Glutamatergic neuron (in vitro differentiated cells): ENCODE results near the gene NIM1K. TPM values are rescaled to one million over a fixed set of nuclear protein-coding genes. Genes with fewer than 3 reads are reported as not detected.
"Not testable (repeated sequence)": the region's sequence is repeated elsewhere in the genome, so short reads cannot be mapped to it uniquely, and the experiment has no call there.

Experiments used
- DNase-seq: peaks from one replicate; pipeline ENCODE4 v3.0.0; 2022
- H3K27ac Mint-ChIP-seq: one replicate; pipeline ENCODE4 v1.8.0; 2020; ENCODE audit warnings: mild to moderate bottlenecking, mixed read lengths, inconsistent platforms; ENCODE audit not compliant: unreplicated experiment
- H3K27me3 Mint-ChIP-seq: one replicate; pipeline ENCODE4 v1.8.0; 2020; ENCODE audit warnings: mild to moderate bottlenecking, moderate library complexity, mixed read lengths, inconsistent platforms; ENCODE audit not compliant: unreplicated experiment
- H3K36me3 Mint-ChIP-seq: one replicate; pipeline ENCODE4 v1.8.0; 2020; ENCODE audit warnings: mild to moderate bottlenecking, mixed read lengths, inconsistent platforms; ENCODE audit not compliant: unreplicated experiment
- H3K4me1 Mint-ChIP-seq: one replicate; pipeline ENCODE4 v1.8.0; 2020; ENCODE audit warnings: mild to moderate bottlenecking, low read depth, mixed read lengths, inconsistent platforms; ENCODE audit not compliant: unreplicated experiment
- H3K4me3 Mint-ChIP-seq: one replicate; pipeline ENCODE4 v1.8.0; 2020; ENCODE audit warnings: mild to moderate bottlenecking, mixed read lengths, inconsistent platforms; ENCODE audit not compliant: unreplicated experiment
- H3K9me3 Mint-ChIP-seq: one replicate; pipeline ENCODE4 v1.8.0; 2020; ENCODE audit warnings: mild to moderate bottlenecking, moderate library complexity, mixed read lengths, inconsistent platforms; ENCODE audit not compliant: unreplicated experiment
- total RNA-seq: library from RNA; stranded (reverse); fragmentation: NEBNext Ultra II Directional; extraction: Animal tissue kit (Norgen Biotek cat#: 25700); gene quantifications from one replicate; pipeline ENCODE4 v1.2.1, GENCODE V29; 2021; ENCODE audit not compliant: unreplicated experiment
- TF ChIP-seq, protein P1 (sequence below): fragments of 200-600 bp; sonication (generic); IDR thresholded peaks from one replicate; pipeline ENCODE4 v1.5.0; 2021; ENCODE audit not compliant: partially characterized antibody, unreplicated experiment

Gene NIM1K
- total RNA-seq, 1 donor from 2014 or later = 10.5 TPM

DNA sequence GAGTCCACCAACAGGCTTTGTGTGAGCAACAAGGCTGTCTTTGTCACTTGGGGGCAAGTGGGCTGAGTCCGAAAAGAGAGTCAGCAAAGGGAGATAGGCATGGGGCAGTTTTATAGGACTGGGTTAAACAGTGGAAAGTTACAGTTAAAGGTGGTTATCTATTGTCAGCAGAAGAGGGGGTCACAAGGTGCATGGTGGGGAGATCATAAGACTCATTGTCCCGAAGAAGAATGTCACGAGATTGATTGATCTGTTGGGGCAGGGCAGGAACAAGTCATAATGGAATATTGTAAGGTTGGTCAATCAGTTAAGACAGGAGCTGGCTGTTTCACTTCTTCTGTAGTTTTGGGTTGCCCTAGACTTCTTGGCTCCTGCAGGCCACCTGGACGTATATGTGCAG lies 128.8 kb downstream of the NIM1K start:
- H3K9me3 Mint-ChIP-seq = peaks cover 4% of the 10 kb centered on the region
- H3K27me3 Mint-ChIP-seq = peaks cover 2% of the 10 kb centered on the region
- H3K4me1 Mint-ChIP-seq = peaks cover 8% of the 10 kb centered on the region
- H3K4me3 Mint-ChIP-seq = no peak overlapping the region
- TF ChIP-seq, protein P1, sequence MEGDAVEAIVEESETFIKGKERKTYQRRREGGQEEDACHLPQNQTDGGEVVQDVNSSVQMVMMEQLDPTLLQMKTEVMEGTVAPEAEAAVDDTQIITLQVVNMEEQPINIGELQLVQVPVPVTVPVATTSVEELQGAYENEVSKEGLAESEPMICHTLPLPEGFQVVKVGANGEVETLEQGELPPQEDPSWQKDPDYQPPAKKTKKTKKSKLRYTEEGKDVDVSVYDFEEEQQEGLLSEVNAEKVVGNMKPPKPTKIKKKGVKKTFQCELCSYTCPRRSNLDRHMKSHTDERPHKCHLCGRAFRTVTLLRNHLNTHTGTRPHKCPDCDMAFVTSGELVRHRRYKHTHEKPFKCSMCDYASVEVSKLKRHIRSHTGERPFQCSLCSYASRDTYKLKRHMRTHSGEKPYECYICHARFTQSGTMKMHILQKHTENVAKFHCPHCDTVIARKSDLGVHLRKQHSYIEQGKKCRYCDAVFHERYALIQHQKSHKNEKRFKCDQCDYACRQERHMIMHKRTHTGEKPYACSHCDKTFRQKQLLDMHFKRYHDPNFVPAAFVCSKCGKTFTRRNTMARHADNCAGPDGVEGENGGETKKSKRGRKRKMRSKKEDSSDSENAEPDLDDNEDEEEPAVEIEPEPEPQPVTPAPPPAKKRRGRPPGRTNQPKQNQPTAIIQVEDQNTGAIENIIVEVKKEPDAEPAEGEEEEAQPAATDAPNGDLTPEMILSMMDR = no peak
- no peaks in the 10 kb centered on the region for H3K36me3 Mint-ChIP-seq
- no peak overlapping the region for H3K27ac Mint-ChIP-seq
- no peak for DNase-seq

GRCh38 chr5:43323488-43323887 lies 131.5 kb downstream of the NIM1K start:
- DNase-seq, H3K27ac Mint-ChIP-seq, H3K4me3 Mint-ChIP-seq, H3K27me3 Mint-ChIP-seq, H3K4me1 Mint-ChIP-seq, H3K9me3 Mint-ChIP-seq, H3K36me3 Mint-ChIP-seq: not testable (repeated sequence)

GRCh38 chr5:43325624-43326023 lies 133.6 kb downstream of the NIM1K start:
- H3K36me3 Mint-ChIP-seq, H3K9me3 Mint-ChIP-seq, H3K27ac Mint-ChIP-seq, H3K27me3 Mint-ChIP-seq, H3K4me1 Mint-ChIP-seq, H3K4me3 Mint-ChIP-seq, DNase-seq: not testable (repeated sequence)

Other genes starting within 250 kb of the NIM1K start
- gene ANXA2R, start 151.9 kb upstream of the NIM1K start, total RNA-seq = 1.6 TPM
- gene ZNF131, start 71.3 kb upstream of the NIM1K start, total RNA-seq = 42.9 TPM
- gene HMGCS1, start 121.2 kb downstream of the NIM1K start, total RNA-seq = 452 TPM
- 1.1 TPM for gene CCL28, start 220.2 kb downstream of the NIM1K start, total RNA-seq